Type B pancreatic cell (in vitro differentiated cells): ENCODE data around the gene L3MBTL1. TPM values are rescaled to one million over a fixed set of nuclear protein-coding genes. Genes with fewer than 3 reads are reported as not detected.

ENCODE experiments used
- DNase-seq: peaks from one replicate; pipeline ENCODE4 v3.0.0; 2021; ENCODE audit warnings: mixed read lengths; ENCODE audit not compliant: unreplicated experiment; ENCODE audit errors: extremely low spot score
- H3K27ac Mint-ChIP-seq: 2 replicates; pipeline ENCODE4 v1.8.0; 2021; ENCODE audit warnings: mild to moderate bottlenecking, mixed read lengths
- H3K27me3 Mint-ChIP-seq: 2 replicates; pipeline ENCODE4 v1.8.0; 2021; ENCODE audit warnings: mixed read lengths
- H3K36me3 Mint-ChIP-seq: 2 replicates; pipeline ENCODE4 v1.8.0; 2021; ENCODE audit warnings: mixed read lengths
- H3K4me1 Mint-ChIP-seq: one replicate; pipeline ENCODE4 v1.8.0; 2021; ENCODE audit warnings: mixed read lengths; ENCODE audit not compliant: unreplicated experiment
- H3K4me3 Mint-ChIP-seq: 2 replicates; pipeline ENCODE4 v1.8.0; 2021; ENCODE audit warnings: mild to moderate bottlenecking, mixed read lengths
- H3K9me3 Mint-ChIP-seq: 2 replicates; pipeline ENCODE4 v1.8.0; 2021; ENCODE audit warnings: mixed read lengths
- total RNA-seq: library from RNA; stranded (reverse); gene quantifications from 2 replicates; pipeline ENCODE4 v1.2.1, GENCODE V29; 2021; ENCODE audit warnings: low replicate concordance
- TF ChIP-seq, protein P1 (sequence below): fragments of 200-600 bp; sonication (generic); conservative IDR thresholded peaks from 2 replicates; pipeline ENCODE4 v1.5.0; 2021; ENCODE audit warnings: antibody characterized with exemption, mild to moderate bottlenecking

L3MBTL1 gene
- total RNA-seq, 1 donor from 2014 or later, result 23.1 TPM

DNA sequence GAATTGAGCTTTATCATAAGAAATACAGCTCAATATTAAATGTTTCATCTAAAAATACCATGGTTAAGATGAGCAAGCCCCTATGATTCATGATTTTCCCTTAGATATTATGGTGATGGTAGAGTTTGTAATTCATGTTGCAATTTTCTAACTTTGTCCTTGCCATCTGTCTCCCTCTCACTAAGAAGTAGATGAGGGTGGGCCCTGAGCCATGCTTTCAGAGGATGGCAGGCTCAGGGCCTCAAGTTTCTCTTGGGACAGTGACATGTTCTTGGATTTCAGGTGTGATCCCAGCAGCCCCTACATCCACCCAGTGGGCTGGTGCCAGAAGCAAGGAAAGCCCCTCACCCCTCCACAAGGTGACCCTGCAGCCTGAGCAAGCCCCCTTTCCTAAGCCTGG, 25.6 kb downstream of the L3MBTL1 start:
- Mint-ChIP-seq H3K36me3 (no peaks in the 10 kb centered on the region), H3K9me3 (no peaks in the 10 kb centered on the region), H3K4me3 (no peak overlapping the region), H3K27me3 (no peaks in the 10 kb centered on the region), H3K4me1 (no peaks in the 10 kb centered on the region), H3K27ac (no peak overlapping the region)
- no peak for DNase-seq
- TF ChIP-seq, protein P1, sequence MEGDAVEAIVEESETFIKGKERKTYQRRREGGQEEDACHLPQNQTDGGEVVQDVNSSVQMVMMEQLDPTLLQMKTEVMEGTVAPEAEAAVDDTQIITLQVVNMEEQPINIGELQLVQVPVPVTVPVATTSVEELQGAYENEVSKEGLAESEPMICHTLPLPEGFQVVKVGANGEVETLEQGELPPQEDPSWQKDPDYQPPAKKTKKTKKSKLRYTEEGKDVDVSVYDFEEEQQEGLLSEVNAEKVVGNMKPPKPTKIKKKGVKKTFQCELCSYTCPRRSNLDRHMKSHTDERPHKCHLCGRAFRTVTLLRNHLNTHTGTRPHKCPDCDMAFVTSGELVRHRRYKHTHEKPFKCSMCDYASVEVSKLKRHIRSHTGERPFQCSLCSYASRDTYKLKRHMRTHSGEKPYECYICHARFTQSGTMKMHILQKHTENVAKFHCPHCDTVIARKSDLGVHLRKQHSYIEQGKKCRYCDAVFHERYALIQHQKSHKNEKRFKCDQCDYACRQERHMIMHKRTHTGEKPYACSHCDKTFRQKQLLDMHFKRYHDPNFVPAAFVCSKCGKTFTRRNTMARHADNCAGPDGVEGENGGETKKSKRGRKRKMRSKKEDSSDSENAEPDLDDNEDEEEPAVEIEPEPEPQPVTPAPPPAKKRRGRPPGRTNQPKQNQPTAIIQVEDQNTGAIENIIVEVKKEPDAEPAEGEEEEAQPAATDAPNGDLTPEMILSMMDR, result no peak

DNA sequence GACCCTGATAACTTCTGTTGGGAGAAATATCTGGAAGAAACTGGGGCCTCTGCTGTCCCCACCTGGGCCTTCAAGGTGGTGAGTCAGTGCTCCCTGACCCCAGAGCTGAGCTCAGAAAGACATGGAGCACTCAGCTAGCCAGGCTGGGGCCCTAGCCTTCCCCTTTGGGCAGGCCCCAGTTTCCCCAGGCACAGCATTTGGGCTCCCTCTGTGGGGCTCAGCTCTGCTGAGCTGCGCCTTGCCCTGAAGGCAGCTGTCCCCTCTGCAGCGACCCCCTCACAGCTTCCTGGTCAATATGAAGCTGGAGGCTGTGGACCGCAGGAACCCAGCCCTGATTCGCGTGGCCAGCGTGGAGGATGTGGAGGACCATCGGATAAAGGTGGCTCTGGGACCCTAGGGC, 26.5 kb downstream of the L3MBTL1 start:
- no peaks in the 10 kb centered on the region for H3K4me1 Mint-ChIP-seq
- no peak for DNase-seq
- no peaks in the 10 kb centered on the region for H3K27me3 Mint-ChIP-seq
- H3K9me3 Mint-ChIP-seq, result no peaks in the 10 kb centered on the region
- H3K27ac Mint-ChIP-seq, result no peak overlapping the region
- H3K36me3 Mint-ChIP-seq, result no peaks in the 10 kb centered on the region
- TF ChIP-seq, protein P1, result no peak
- H3K4me3 Mint-ChIP-seq, result no peak overlapping the region

DNA sequence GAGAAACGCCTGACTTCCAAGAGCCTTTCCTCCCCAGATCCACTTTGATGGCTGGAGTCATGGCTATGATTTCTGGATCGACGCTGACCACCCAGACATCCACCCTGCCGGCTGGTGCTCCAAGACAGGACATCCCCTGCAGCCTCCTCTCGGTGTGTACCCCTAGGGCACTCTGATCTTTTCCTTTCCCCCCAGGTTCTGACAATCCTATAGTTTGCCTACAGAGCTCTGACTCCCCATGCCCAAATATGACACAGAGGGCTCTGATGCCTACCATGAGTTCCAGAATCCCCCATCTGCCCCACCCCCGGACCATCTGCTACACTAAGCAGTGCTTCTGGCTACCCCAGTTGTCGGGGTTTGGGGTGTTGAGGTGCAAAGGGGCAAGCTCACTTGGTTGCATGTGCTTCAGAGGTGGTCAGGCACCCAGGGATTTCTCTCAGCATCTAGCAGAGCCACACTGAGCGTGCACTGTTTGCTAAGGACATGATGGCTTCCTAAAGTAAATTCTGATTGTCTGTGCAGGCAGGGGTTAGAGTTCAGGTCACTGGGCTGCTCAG, 27.4 kb downstream of the L3MBTL1 start:
- no peaks in the 10 kb centered on the region for H3K9me3 Mint-ChIP-seq
- TF ChIP-seq, protein P1, result no peak
- H3K4me1 Mint-ChIP-seq, result no peaks in the 10 kb centered on the region
- H3K27me3 Mint-ChIP-seq, result no peaks in the 10 kb centered on the region
- H3K4me3 Mint-ChIP-seq, result no peak overlapping the region
- no peak for DNase-seq
- H3K27ac Mint-ChIP-seq, result no peak overlapping the region
- H3K36me3 Mint-ChIP-seq, result no peaks in the 10 kb centered on the region

DNA sequence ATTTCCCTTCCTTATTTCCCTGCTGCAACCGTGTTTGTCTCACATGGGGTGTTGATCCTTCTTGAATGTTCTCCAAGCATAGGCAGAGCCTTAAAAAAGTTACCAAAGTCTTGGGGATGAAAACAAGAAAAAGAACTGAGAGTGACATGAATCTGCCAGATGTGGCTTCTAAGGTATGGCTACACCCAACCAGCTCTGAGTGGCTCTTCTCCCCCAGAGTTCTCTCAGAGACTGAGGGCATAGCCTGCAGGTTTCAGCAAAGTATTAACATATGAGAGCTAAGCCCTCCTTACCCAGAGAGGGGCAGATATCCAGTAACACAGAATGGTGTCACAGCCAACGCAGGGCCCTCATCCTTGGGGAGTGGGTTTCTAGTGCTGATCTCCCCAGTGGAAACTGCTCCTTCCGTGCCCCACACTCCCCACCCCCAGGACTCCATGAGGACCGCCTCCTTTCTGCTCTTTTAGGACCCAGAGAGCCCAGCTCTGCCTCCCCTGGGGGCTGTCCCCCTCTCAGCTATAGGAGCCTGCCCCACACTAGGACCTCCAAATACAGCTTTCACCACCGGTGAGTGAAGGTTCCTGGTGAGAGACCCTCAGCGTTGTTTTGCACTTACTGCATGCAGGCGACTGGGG, 28.0 kb downstream of the L3MBTL1 start:
- Mint-ChIP-seq H3K36me3 (no peaks in the 10 kb centered on the region), H3K4me1 (no peaks in the 10 kb centered on the region), H3K9me3 (no peaks in the 10 kb centered on the region), H3K4me3 (no peak overlapping the region), H3K27me3 (no peaks in the 10 kb centered on the region), H3K27ac (no peak overlapping the region)
- DNase-seq, result no peak
- TF ChIP-seq, protein P1, result no peak

DNA sequence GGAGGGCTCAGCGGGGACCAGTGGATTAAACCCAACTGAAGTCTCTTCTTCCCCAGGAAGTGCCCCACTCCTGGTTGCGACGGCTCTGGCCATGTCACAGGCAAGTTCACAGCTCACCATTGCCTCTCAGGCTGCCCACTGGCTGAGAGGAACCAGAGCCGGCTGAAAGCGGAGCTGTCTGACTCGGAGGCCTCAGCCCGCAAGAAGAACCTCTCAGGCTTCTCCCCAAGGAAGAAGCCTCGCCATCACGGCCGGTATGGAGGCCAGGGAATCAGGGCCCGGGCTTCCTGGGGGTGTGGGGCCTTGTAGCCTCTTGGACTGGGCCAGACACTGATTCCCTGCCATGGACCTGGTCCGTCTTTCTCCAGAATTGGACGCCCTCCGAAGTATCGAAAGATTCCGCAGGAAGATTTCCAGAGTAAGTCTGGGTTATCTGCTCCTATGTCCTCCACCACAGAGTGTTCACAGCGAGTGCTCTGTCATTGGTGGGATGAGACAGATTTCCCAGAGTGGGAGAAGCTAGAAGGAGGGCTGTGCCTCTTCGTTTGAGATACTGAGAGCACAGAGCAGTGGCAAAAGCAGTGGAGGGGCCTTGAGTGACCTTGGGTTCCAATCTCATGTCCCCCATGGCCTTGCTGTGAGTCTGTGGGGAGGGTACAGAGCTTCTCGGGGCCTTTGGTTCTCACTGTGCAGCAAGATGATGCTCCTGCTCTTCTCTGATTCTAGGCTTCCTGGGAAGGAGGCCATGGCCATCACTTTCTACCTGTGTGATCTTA, 28.7 kb downstream of the L3MBTL1 start:
- Mint-ChIP-seq H3K9me3 (no peaks in the 10 kb centered on the region), H3K36me3 (no peaks in the 10 kb centered on the region), H3K27ac (no peak overlapping the region), H3K4me1 (no peaks in the 10 kb centered on the region), H3K4me3 (no peak overlapping the region), H3K27me3 (no peaks in the 10 kb centered on the region)
- TF ChIP-seq, protein P1, result no peak
- DNase-seq, result no peak
